DMS 273 (cell line): ENCODE results near the gene PRPF40A.
A peak's percentile ranks its signal among the peaks of the same experiment; 100 is the strongest.

Experiments used
- DNase-seq: peaks from one replicate; lab custom pipeline; 2025; ENCODE audit not compliant: unreplicated experiment; lab: John Stamatoyannopoulos, UW

Gene PRPF40A

DNA sequence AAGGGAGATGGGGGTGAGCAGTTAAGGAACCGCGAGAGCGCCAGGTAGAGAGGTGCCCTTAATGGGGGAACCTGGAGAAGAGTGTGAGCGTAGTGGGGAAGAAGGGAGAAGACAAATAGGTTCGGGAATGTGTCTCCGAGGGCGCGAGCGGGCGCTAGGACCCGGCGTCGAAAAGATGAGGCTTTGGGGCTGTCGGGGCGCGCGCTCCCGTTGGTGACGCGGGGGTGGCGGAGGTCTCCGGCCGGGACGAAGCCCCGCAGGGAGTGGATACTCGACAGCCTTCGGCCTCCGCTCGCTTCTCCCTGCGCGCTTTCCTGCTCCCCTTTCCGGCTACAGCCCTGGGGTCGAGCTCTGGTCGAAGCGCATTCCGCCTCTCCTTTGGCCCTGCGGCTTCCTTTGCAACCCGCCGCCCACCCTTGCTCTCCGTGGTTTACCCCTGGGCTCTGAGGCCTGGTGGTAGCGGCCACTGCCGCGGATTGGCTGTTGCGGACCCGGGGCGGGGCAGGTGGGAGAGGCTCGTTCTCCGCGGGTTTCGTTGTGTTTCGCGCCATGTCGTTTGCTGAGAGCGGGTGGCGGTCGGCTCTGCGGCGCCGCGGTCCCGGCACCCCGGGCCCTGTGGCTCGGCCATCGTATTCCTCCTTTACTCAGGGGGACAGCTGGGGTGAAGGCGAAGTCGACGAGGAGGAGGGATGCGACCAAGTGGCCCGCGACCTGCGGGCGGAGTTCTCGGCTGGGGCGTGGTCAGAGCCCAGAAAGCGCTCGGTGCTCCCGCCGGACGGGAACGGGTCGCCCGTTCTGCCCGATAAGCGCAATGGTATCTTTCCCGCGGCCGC lies 1.0 kb upstream of the PRPF40A start, which contains the start of gene ARL6IP6:
Gene ARL6IP6, plus strand, starts transcription at position 545 of the 833 bp plus-strand sequence. Its CDS starts 5 bp downstream, at position 550.
- peak; percentile 97 for DNase-seq

DNA sequence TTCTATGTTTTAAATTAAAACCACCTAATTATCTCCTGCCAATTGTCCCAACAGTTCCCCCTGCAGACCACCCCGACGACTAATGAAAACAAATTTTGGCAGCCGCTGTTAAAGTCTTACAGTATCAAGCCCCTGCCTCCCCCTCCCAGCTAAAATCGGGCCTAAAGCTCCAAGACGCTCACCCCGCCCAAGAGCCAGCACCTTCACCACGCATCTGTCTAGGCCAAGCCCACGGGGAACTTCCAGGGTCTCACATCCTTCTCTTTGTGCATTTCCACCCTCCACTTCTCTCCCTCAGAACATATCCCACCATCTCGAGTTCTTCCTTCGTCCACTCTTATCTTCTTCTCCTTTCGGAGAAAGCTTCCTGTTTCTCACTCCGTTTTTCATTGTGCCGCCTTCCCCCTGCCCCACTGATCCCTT lies 445 bp downstream of the PRPF40A start:
- DNase-seq, result peak; percentile 75

DNA sequence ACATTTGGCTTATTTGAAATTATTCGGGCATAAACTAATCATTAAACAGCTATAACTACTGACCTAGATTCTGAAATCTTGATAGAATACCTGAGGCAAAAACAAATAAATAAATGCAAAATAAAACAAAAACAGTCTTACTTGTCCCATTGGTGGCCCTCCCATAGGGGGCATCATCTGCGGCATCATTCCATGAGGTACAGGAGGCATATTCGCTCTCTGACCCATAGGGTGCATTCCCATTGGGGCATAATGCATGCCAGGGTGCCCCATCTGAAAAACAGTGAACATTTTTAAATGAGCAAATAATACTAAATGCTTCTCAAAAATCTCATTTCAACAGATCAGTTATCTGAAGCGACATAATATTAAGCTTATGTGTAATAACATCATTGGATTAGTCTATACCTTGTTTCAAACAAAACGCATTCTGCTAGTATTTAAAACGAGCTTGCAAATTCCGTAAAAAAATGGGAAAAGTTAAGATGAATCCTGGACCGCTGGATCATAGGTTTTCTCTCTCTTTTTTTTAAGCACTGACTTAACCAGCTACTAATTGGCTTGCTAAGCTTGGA lies 1.3 kb downstream of the PRPF40A start:
- peak; percentile 86 for DNase-seq

GRCh38 chr2:152715112-152715511 lies 2.1 kb downstream of the PRPF40A start:
- DNase-seq, result no peak

DNA sequence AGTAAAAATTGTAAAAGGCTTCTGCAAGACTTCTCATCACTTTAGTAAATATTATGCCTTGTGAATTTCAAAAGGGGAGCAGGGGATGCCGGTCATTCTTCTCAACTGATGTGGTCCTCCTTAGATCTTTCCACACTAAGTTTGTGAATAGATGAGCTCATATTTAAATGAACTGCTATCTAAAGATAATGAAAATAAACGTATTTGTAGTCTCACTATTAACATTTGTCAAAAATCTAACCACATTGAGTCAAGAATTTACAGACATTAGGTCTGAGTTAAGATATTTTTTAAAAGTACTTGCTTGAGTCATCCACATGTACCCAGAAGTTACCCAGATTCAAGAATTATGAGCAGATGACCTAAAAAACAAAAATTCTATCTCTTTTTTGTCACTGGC lies 6.5 kb downstream of the PRPF40A start:
- DNase-seq, result no peak

- DNase-seq, result no peak
These were observed 8.5 kb downstream of the PRPF40A start for GRCh38 chr2:152708742-152709141.

GRCh38 chr2:152706477-152707021 lies 10.7 kb downstream of the PRPF40A start:
- DNase-seq, result no peak

GRCh38 chr2:152701198-152701597 lies 16.1 kb downstream of the PRPF40A start:
- DNase-seq, result no peak

- DNase-seq, result no peak
These were observed 20.8 kb downstream of the PRPF40A start for GRCh38 chr2:152696476-152696875.

GRCh38 chr2:152695763-152696162 lies 21.5 kb downstream of the PRPF40A start:
- no peak for DNase-seq

- DNase-seq, result no peak
These were observed 23.1 kb downstream of the PRPF40A start for GRCh38 chr2:152694161-152694661.

DNA sequence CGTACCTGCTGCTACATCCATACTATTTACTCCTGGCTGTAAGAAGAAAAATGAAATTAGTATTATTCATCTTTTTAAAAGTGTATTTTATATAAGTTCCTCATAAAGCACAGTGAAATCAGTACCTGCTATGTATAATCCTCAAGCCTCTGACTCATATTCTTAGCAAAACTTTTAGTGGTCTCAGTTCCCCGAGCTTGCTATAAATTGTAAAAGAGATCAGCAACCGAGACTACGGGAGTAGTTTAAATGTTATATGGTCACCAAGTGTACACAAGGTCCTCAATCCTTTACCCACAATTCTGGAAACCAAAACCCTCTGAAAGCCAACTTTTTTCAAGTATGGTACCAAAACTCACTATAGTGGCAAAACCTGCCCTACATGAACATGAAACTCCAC lies 24.2 kb downstream of the PRPF40A start:
- DNase-seq, result no peak

GRCh38 chr2:152686321-152686720 lies 30.9 kb downstream of the PRPF40A start:
- DNase-seq, result no peak

GRCh38 chr2:152683400-152683799 lies 33.9 kb downstream of the PRPF40A start:
- DNase-seq, result no peak

GRCh38 chr2:152682663-152683062 lies 34.6 kb downstream of the PRPF40A start:
- no peak for DNase-seq

DNA sequence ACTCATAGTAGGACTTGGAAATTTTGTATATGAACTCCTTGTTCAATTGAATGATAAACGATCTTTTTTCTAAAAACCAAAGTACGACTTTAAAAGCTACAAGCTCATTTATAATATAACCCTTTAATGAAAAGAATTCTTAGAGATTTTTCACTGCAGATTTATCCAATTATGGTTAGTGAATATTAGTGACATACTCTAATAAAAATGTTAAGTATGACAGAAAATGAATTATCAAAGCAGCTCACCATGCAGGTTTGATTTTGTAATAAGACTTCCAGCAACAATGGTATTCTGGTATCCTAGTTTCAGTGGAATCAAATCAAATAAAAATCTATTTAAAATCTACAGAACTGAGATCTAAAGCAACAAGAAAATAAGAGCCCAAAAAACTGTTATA lies 38.5 kb downstream of the PRPF40A start:
- DNase-seq, result no peak

DNA sequence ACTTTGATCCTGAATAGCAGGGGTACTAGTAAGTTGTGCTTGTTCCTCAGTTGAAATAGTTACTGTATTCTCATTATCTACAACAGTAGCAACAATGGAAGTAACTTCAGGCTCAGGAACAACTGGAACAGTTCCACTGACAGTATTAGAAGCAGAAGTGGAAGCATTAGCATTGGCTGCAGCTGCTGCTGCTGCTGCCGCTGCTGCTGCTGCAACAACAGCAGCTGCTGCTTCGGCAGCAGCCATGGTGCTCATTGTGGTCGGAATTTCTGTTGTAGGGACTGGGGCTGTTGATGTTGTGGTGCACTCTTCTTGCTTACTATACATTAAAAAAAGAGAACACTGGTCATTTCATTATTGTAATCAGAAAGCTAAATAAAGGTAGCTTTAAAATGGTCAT lies 40.8 kb downstream of the PRPF40A start:
- DNase-seq, result no peak

GRCh38 chr2:152674334-152674733 lies 42.9 kb downstream of the PRPF40A start:
- no peak for DNase-seq

DNA sequence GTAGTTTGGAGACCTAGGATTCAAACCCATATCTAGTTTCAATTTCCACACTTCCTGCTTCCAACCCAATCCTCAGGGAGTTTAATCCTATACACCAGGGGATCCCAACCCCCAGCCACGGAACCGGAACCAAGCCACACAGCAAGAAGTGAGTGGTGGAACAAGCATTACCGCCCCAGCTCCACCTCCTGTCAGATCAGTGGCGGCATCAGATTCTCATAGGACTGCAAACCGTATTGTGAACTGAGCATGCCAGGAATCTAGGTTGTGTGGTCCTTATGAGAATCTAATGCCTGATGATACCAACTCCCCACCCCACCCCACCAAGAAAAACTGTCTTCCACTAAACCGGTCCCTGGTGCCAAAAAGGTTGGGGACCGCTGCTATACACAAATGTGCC lies 52.5 kb downstream of the PRPF40A start:
- DNase-seq, result no peak

GRCh38 chr2:152661076-152661475 lies 56.2 kb downstream of the PRPF40A start:
- no peak for DNase-seq

- no peak for DNase-seq
These were observed 59.0 kb downstream of the PRPF40A start for GRCh38 chr2:152658221-152658620.

DNA sequence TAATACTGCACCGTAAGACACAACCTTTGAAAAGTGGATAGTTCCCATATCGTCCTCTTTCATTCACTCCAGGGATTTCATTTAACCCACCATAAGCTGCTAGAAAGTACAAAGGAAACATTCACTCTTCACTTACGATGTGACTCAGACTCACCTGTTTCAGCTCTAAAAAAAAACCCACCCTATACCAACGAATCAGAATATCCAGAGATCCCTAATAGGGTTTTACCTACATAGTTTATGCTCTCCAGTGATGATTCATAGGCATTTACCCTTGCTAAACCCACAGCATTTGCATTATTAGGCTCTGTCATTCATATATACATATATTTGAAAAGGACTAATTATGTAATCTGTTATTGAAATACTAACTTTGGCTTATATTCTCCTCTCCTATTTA lies 60.2 kb downstream of the PRPF40A start:
- DNase-seq, result no peak
